Measurements from ENCODE around the gene RAPGEF1.
"Not testable (repeated sequence)": the region's sequence is repeated elsewhere in the genome, so short reads cannot be mapped to it uniquely, and the experiment has no call there.

DNA sequence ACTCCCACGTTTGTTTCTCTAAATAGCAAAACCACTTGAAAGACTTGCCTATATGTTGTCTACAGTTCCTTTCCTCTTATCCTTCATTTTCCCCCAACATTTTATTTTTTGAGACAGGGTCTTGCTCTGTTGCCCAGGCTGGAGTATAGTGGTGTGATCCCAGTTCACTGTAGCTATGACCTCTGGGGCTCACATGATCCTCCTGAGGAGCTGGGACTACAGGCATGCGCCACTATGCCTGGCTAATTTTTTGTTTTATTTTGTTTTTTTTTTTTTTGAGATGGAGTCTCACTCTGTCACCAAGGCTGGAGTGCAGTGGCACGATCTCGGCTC is 77.6 kb downstream of the RAPGEF1 start:
- TF ChIP-seq, protein P1, sequence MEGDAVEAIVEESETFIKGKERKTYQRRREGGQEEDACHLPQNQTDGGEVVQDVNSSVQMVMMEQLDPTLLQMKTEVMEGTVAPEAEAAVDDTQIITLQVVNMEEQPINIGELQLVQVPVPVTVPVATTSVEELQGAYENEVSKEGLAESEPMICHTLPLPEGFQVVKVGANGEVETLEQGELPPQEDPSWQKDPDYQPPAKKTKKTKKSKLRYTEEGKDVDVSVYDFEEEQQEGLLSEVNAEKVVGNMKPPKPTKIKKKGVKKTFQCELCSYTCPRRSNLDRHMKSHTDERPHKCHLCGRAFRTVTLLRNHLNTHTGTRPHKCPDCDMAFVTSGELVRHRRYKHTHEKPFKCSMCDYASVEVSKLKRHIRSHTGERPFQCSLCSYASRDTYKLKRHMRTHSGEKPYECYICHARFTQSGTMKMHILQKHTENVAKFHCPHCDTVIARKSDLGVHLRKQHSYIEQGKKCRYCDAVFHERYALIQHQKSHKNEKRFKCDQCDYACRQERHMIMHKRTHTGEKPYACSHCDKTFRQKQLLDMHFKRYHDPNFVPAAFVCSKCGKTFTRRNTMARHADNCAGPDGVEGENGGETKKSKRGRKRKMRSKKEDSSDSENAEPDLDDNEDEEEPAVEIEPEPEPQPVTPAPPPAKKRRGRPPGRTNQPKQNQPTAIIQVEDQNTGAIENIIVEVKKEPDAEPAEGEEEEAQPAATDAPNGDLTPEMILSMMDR (conservative IDR thresholded peaks at IDR 0.05; ENCODE audit: low read depth, low read length) = not testable (repeated sequence)
- not testable (repeated sequence) for TF ChIP-seq EZH2 (IDR thresholded peaks at IDR 0.05; ENCODE audit: low read length, unreplicated experiment); EZH2phosphoT487 (IDR thresholded peaks at IDR 0.05; ENCODE audit: borderline replicate concordance, low read length)

Data from PC-3 (cell line).